SJSA1 (cell line): ENCODE measurements around the gene IFNK. TPM values are rescaled to one million over a fixed set of nuclear protein-coding genes. Genes with fewer than 3 reads are reported as not detected.

ENCODE experiments used
- DNase-seq, 2 experiments: peaks; one replicate each; pipeline ENCODE4 v3.0.0-alpha.2; 2015 to 2020; ENCODE audit warnings: low spot score in 2 of 2, low read depth in 1 of 2
- H3K27ac ChIP-seq: fragments of 250-450 bp; sonication (Bioruptor Pico); 2 replicates; pipeline ENCODE4 v1.5.1; 2020; ENCODE audit warnings: mild to moderate bottlenecking, moderate library complexity
- H3K27me3 ChIP-seq: fragments of 250-450 bp; sonication (Bioruptor Pico); replicated peaks from 2 replicates; pipeline ENCODE4 v1.5.1; 2020; ENCODE audit warnings: mild to moderate bottlenecking, moderate library complexity
- H3K36me3 ChIP-seq: fragments of 250-450 bp; sonication (Bioruptor Pico); 2 replicates; pipeline ENCODE4 v1.5.1; 2020; ENCODE audit warnings: mild to moderate bottlenecking
- H3K4me1 ChIP-seq: fragments of 250-450 bp; sonication (Bioruptor Pico); replicated peaks from 2 replicates; pipeline ENCODE4 v1.6.1; 2021; ENCODE audit warnings: mild to moderate bottlenecking
- H3K4me3 ChIP-seq: fragments of 250-450 bp; sonication (Bioruptor Pico); 2 replicates; pipeline ENCODE4 v1.5.1; 2020; ENCODE audit warnings: mild to moderate bottlenecking
- H3K9me3 ChIP-seq: fragments of 250-450 bp; sonication (Bioruptor Pico); replicated peaks from 2 replicates; pipeline ENCODE4 v1.5.1; 2020; ENCODE audit warnings: mild to moderate bottlenecking
- total RNA-seq: library from RNA; depleted of rRNA; stranded (reverse); fragments of >200 nt; shearing (Covaris generic); gene quantifications from 2 replicates; pipeline ENCODE4 v1.2.3, GENCODE V29; 2014

Gene IFNK
- total RNA-seq, 1 experiment from 2014 or later: not detected

- Histone ChIP-seq H3K4me3 (no peak overlapping the region), H3K27me3 (no peaks in the 10 kb centered on the region), H3K36me3 (no peaks in the 10 kb centered on the region), H3K27ac (no peak overlapping the region), H3K4me1 (no peaks in the 10 kb centered on the region), H3K9me3 (no peaks in the 10 kb centered on the region)
- no peak for DNase-seq
Observed at GRCh38 chr9:27523141-27523540, 949 bp upstream of the IFNK start.

DNA sequence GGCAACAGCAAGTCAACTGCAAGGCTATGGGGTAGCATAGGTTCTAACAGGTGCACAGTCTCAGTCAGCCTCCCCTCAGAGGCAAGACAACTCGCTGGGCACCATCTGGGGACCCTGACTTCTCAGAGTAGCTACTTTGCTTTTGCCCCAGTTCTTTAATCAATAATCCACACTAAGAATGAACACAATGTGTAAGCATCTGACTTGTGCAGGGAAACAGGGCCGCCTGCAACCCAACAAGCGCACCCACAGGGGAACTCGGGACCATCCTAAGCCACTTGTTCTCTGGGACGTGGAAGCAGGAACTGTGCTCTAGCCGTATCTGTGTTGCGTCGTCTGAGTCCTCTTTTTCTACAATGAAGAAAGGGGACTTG, 3.6 kb downstream of the IFNK start:
- DNase-seq: no peak
- Histone ChIP-seq H3K27me3 (0 out of 2 replicates have a peak, but pooled peaks cover 3% of the 10 kb centered on the region), H3K27ac (no peak overlapping the region), H3K36me3 (no peaks in the 10 kb centered on the region), H3K4me1 (peaks cover 7% of the 10 kb centered on the region; the same call in 1 of the 2 replicates), H3K4me3 (no peak overlapping the region), H3K9me3 (no peaks in the 10 kb centered on the region)

GRCh38 chr9:27528076-27528885, 4.2 kb downstream of the IFNK start:
- H3K9me3 ChIP-seq: no peaks in the 10 kb centered on the region
- H3K36me3 ChIP-seq: no peaks in the 10 kb centered on the region
- H3K27ac ChIP-seq: no peak overlapping the region
- DNase-seq: peak in 1 of 2 experiments; percentile 32
- H3K4me3 ChIP-seq: peak overlapping the region; percentile 35
- H3K4me1 ChIP-seq: peaks cover 7% of the 10 kb centered on the region; the same call in 1 of the 2 replicates
- H3K27me3 ChIP-seq: 0 out of 2 replicates have a peak, but pooled peaks cover 3% of the 10 kb centered on the region

DNA sequence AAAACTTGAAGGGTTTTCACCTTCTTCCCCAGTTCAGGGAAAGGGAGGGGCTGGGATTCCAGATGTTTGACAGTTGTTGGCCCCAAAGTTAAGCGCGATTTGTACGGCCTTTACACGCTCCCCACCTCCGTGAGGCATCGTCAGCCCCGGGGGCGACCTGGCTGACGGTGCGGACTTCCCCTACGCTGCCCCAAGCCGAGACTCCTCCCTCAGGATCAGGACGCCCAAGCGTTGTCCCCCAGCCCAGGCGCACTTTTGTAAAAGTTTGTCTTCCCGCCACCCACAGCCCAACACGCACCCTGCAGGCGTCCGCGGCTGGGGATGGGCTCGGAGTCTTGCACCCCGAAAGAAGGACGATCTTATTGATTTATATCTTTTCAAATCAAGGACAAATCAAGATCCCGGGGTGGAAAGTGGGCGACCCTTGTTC, 4.8 kb downstream of the IFNK start:
- H3K36me3 ChIP-seq: no peaks in the 10 kb centered on the region
- DNase-seq: no peak
- H3K27me3 ChIP-seq: 0 out of 2 replicates have a peak, but pooled peaks cover 3% of the 10 kb centered on the region
- H3K4me1 ChIP-seq: peaks cover 7% of the 10 kb centered on the region; the same call in 1 of the 2 replicates
- no peaks in the 10 kb centered on the region for H3K9me3 ChIP-seq
- peak overlapping the region; percentile 35 for H3K4me3 ChIP-seq
- H3K27ac ChIP-seq: no peak overlapping the region

GRCh38 chr9:27529316-27530278, 5.5 kb downstream of the IFNK start, which contains the start of gene MOB3B:
Gene MOB3B (minus strand): TSS chr9:27529814. CDS start chr9:27455550, 74,264 bp downstream.
- H3K27me3 ChIP-seq: 0 out of 2 replicates have a peak, but pooled peaks cover 3% of the 10 kb centered on the region
- H3K36me3 ChIP-seq: no peaks in the 10 kb centered on the region
- peak; percentile 42 to 54 for DNase-seq
- H3K9me3 ChIP-seq: no peaks in the 10 kb centered on the region
- peak within 1 kb of the TSS; percentile 35 for H3K4me3 ChIP-seq
- peaks cover 7% of the 10 kb centered on the region; the same call in 1 of the 2 replicates for H3K4me1 ChIP-seq
- H3K27ac ChIP-seq: no peak within 1 kb of the TSS

DNA sequence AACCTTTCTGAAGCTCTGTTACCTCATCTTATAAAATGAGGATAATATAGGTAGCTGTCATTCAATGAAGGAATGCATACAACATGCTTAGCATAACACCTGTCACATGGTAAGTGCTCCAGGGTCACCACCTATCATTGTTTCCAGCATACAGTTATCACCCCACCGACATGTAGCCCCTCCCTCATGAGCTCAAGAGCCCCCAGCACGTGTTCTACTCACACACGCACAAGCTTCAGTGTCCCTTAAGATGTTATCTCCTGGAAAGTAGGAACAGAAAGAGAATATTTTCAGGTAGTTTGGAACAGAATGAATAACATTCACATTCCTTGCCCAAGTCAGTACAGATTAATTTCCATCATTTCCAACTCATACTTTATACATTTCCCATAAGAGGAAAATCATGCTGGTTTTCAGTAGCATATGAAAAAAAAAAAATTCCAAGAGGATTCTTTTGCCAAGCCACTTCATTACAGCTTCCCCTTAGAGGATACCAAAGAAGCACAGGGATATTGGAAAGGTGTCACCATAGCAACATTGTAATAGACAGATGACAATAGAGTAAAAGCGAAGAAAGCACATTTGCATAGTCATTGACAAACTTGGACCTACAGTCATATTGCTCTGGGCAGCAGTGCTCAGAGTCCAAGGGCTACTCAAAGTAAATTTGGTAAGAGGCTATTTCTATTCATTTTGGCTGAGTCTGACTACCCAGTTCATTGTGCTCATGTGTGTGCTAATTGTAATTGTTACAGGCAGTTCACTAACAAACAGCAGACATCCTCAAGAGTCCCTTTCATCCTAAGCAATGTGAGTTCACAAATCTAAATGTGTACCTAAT, 7.0 kb downstream of the IFNK start:
- Histone ChIP-seq H3K4me1 (peaks cover 7% of the 10 kb centered on the region; the same call in 1 of the 2 replicates), H3K27ac (no peak overlapping the region), H3K4me3 (no peak overlapping the region), H3K9me3 (no peaks in the 10 kb centered on the region), H3K27me3 (0 out of 2 replicates have a peak, but pooled peaks cover 3% of the 10 kb centered on the region), H3K36me3 (no peaks in the 10 kb centered on the region)
- no peak for DNase-seq

- H3K4me1 ChIP-seq: peaks cover 7% of the 10 kb centered on the region; the same call in 1 of the 2 replicates
Observed at GRCh38 chr9:27532046-27532445, 8.0 kb downstream of the IFNK start.

DNA sequence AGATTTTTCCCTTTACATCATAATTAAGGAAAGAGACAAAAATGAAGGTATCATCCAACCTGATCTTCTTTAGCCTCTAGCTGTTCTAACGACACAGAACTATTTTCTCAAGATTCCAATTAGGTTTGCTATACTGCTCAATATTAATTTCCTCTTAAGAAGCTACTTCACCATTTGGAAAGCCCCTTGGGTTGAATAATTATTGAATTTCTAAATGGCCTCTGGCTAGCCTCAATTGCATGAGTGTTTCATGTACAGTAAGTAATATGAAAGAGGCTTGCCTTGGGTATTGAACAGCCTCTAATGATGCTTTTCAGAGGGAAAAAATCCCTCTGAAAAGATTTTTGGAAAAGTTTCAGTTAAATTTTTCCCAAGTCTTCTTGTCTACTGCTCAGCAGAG, 9.2 kb downstream of the IFNK start:
- Histone ChIP-seq H3K4me1 (peaks cover 7% of the 10 kb centered on the region; the same call in 1 of the 2 replicates), H3K27me3 (0 out of 2 replicates have a peak, but pooled peaks cover 3% of the 10 kb centered on the region), H3K4me3 (no peak overlapping the region), H3K9me3 (no peaks in the 10 kb centered on the region), H3K36me3 (no peaks in the 10 kb centered on the region), H3K27ac (no peak overlapping the region)
- DNase-seq: no peak

More at GRCh38 chr9:27532046-27532445, 8.0 kb downstream of the IFNK start:
- H3K9me3 ChIP-seq: no peaks in the 10 kb centered on the region
- H3K4me3 ChIP-seq: no peak overlapping the region
- 0 out of 2 replicates have a peak, but pooled peaks cover 3% of the 10 kb centered on the region for H3K27me3 ChIP-seq
- DNase-seq: no peak
- H3K36me3 ChIP-seq: no peaks in the 10 kb centered on the region
- H3K27ac ChIP-seq: no peak overlapping the region

DNA sequence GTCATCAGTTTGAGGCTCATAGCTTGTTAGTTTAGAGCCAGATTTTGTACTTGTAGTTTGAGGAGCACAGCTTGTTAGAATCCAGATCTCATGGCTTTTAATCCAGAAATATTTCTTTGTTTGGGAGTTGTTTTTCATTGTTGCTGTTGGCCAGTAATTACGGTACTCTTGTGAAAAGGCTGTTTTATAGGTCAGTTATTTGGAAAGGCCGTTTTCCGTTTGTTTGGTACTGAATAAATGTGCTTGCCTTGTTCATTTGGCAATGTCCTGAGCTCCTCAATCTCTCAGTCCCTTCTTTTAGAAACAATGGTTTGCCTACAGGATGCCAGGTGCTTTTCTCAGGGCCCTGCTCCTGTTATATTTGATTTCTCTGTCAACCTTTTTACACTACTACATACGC, 10.0 kb downstream of the IFNK start:
- no peak overlapping the region for H3K4me3 ChIP-seq
- no peaks in the 10 kb centered on the region for H3K27me3 ChIP-seq
- H3K9me3 ChIP-seq: no peaks in the 10 kb centered on the region
- peaks cover 4% of the 10 kb centered on the region; the same call in 1 of the 2 replicates for H3K4me1 ChIP-seq
- H3K27ac ChIP-seq: no peak overlapping the region
- no peaks in the 10 kb centered on the region for H3K36me3 ChIP-seq
- no peak for DNase-seq

- no peak for DNase-seq
- no peak overlapping the region for H3K4me3 ChIP-seq
- H3K36me3 ChIP-seq: no peaks in the 10 kb centered on the region
- H3K27ac ChIP-seq: no peak overlapping the region
- H3K9me3 ChIP-seq: no peaks in the 10 kb centered on the region
- H3K27me3 ChIP-seq: no peaks in the 10 kb centered on the region
- H3K4me1 ChIP-seq: no peaks in the 10 kb centered on the region
Observed at GRCh38 chr9:27534658-27535209, 10.6 kb downstream of the IFNK start.

- DNase-seq: no peak
Observed at GRCh38 chr9:27535701-27536118, 11.6 kb downstream of the IFNK start.

GRCh38 chr9:27536168-27536567, 12.1 kb downstream of the IFNK start:
- Histone ChIP-seq H3K4me3 (no peak overlapping the region), H3K27ac (no peak overlapping the region), H3K4me1 (0 out of 2 replicates have a peak, but pooled peaks cover 3% of the 10 kb centered on the region), H3K36me3 (no peaks in the 10 kb centered on the region), H3K9me3 (no peaks in the 10 kb centered on the region), H3K27me3 (no peaks in the 10 kb centered on the region)
- no peak for DNase-seq

More at GRCh38 chr9:27535701-27536118, 11.6 kb downstream of the IFNK start:
- 0 out of 2 replicates have a peak, but pooled peaks cover 3% of the 10 kb centered on the region for H3K4me1 ChIP-seq
- no peak overlapping the region for H3K27ac ChIP-seq
- H3K27me3 ChIP-seq: no peaks in the 10 kb centered on the region
- H3K36me3 ChIP-seq: no peaks in the 10 kb centered on the region
- H3K4me3 ChIP-seq: no peak overlapping the region
- H3K9me3 ChIP-seq: no peaks in the 10 kb centered on the region
